ENCODE data around the gene ZNF778.

DNA sequence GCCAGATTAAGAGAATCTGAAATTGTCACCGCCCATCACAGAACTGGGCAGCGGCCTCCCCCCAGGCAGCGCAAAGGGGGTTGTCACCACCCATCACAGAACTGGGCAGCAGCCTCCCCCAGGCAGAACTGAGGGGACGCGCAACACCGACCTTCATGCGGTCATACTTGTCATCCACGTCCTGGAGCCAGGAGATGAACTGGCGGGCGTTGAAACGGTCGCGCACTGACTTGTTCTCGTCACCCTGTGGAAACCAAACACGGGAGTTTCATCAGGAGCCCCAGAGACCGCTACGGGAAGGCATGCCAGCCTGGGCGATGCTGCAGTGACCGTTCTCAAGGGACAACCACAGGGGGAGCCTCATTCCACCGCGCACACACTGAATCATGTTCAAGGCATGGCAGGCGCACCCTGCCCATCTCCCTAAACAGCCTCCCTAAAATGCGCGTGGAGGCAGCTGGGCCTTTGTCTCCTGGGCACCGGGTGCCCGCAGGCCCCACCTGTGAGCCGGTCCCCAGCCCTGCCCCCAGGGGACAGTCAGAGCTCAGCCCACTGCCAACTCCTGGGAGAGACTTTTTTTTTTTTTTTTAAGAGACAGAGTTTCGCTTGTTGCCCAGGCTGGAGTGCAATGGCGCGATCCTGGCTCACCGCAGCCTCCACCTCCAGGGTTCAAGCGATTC, 53.3 kb downstream of the ZNF778 start:
- TF ChIP-seq, protein P1, sequence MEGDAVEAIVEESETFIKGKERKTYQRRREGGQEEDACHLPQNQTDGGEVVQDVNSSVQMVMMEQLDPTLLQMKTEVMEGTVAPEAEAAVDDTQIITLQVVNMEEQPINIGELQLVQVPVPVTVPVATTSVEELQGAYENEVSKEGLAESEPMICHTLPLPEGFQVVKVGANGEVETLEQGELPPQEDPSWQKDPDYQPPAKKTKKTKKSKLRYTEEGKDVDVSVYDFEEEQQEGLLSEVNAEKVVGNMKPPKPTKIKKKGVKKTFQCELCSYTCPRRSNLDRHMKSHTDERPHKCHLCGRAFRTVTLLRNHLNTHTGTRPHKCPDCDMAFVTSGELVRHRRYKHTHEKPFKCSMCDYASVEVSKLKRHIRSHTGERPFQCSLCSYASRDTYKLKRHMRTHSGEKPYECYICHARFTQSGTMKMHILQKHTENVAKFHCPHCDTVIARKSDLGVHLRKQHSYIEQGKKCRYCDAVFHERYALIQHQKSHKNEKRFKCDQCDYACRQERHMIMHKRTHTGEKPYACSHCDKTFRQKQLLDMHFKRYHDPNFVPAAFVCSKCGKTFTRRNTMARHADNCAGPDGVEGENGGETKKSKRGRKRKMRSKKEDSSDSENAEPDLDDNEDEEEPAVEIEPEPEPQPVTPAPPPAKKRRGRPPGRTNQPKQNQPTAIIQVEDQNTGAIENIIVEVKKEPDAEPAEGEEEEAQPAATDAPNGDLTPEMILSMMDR (conservative IDR thresholded peaks at IDR 0.05; ENCODE audit: low read length): no peak
- TF ChIP-seq EZH2phosphoT487 (IDR thresholded peaks at IDR 0.05; ENCODE audit: borderline replicate concordance): no peak
